AG09309 (cell line): ENCODE results near the gene CHRNA4.

ENCODE experiments used
- DNase-seq: peaks from one replicate; pipeline ENCODE4 v3.0.0-alpha.2; 2010; ENCODE audit warnings: low read depth
- H3K4me3 ChIP-seq: 2 replicates; pipeline ENCODE4 v1.5.1; 2011; ENCODE audit warnings: mild to moderate bottlenecking, low read depth, low read length, moderate library complexity; ENCODE audit not compliant: control insufficient read depth
- CTCF ChIP-seq: IDR thresholded peaks from 2 replicates; pipeline ENCODE4 v1.5.1; 2011; ENCODE audit warnings: mild to moderate bottlenecking, low read depth, low read length, inconsistent platforms; ENCODE audit not compliant: insufficient read depth, control insufficient read depth; ENCODE audit errors: missing control alignments

Gene CHRNA4

DNA sequence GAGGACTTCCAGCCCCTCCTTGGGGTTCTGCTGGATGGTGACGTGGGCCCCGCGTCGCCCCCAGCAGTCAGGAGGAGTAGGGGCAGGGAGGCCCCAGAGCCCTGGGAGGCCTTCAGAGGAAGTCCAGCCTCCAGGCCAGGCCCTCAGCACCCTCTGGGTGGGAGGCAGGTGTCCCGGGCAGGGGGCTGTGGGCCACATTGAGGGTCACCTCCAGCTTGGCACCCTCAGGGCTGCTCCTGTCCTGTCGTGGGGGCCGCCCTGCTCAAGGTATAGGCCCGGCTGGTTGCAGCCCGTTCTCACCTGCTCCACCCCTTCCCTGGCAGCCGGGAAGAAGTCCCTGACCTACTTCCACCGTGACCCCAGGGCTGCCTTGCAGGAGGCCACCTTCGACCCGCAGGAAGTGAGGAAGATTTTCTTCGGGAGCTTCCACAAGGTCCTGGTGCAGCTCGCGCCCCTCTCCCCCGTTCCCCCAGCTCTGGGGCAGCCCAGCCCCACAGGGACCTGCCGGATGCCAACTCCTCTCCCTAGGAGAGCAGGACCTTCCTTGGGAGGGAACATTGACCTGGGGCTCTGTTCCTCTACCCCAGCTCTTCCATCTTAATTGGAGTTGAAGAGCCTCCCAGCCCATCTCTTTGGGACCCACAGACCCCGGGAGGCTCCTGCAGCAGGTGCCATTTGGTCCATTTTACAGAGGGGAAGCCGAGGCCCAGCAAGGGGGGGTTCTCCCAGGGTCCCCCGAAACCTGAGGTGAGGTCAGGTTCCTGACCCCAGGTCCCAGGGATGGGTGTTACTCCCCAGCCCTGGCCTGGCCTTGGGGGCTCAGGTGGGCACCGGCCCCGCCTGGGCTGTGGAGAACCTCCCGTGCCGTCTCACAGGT lies 41.7 kb downstream of the CHRNA4 start:
- no peak for DNase-seq
- H3K4me3 ChIP-seq, result no peak overlapping the region
- no peak for TF ChIP-seq CTCF

- DNase-seq, result no peak
- no peak for TF ChIP-seq CTCF
- H3K4me3 ChIP-seq, result no peak overlapping the region
Observed at GRCh38 chr20:63318391-63319163, 42.6 kb downstream of the CHRNA4 start.

GRCh38 chr20:63317601-63318291 lies 43.4 kb downstream of the CHRNA4 start:
- TF ChIP-seq CTCF, result no peak
- H3K4me3 ChIP-seq, result no peak overlapping the region
- DNase-seq, result no peak

GRCh38 chr20:63317061-63317460 lies 44.1 kb downstream of the CHRNA4 start:
- TF ChIP-seq CTCF, result no peak
- H3K4me3 ChIP-seq, result no peak overlapping the region
- no peak for DNase-seq

- TF ChIP-seq CTCF, result no peak
- no peak for DNase-seq
Observed at GRCh38 chr20:63316502-63316921, 44.6 kb downstream of the CHRNA4 start.

DNA sequence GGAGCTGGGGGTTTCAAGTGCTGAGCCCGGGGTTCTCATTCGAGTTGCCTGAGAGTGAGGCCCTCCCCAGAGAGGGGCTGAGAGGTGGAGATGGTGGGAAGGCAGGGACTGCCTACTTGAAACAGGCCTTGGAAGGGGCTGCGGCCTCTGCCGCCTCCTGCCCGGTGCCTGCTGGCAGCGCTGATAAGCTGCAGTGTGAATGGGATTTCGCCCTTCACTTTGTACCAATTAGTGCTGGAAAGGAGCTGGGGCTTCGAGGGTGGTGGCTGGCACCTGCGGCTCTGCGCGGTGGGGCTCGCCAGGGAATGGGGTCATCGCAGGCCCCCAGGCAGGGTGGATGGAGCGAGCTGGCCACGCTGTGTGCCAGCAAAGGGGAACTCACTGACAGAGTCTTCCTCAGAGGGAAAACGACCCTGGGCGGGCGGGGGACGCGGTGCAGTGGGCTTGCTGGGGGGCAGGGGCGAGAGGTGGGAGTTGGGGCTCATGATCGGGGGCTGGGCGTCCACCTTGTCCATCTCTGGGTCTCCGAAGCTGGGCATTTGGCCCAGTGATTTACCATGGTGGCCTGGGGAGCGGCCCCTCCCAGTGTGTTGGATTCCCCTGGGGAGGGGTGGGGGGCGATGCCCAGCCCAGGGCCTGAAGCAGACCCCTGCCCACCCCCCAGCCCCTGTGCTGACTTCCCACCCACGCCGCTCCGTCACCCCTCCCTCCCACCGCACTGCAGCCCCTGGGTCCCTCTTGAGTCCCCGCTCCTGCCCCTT lies 45.2 kb downstream of the CHRNA4 start:
- no peak overlapping the region for H3K4me3 ChIP-seq
- TF ChIP-seq CTCF, result no peak
- DNase-seq, result no peak

More at GRCh38 chr20:63316502-63316921, 44.6 kb downstream of the CHRNA4 start:
- H3K4me3 ChIP-seq, result no peak overlapping the region
